OCI-LY7 (cell line): ENCODE data around the gene TRAF4. TPM values are rescaled to one million over a fixed set of nuclear protein-coding genes. Genes with fewer than 3 reads are reported as not detected.
"Not testable (repeated sequence)": the region's sequence is repeated elsewhere in the genome, so short reads cannot be mapped to it uniquely, and the experiment has no call there.

Experiments used
- BruUV-seq: library from RNA; stranded (reverse); fragments of 400-500 nt; replicated peaks from 2 replicates; lab custom pipeline; 2021; lab: Mats Ljungman, UMichigan
- CTCF ChIA-PET: fragments of 300-600 bp; sonication (Branson Sonifier 250); formaldehyde crosslinking; loops from one replicate; lab custom pipeline; 2022; ENCODE audit warnings: antibody characterized with exemption; ENCODE audit not compliant: unreplicated experiment; lab: Charles Lee
- POLR2A ChIA-PET: fragments of 300-600 bp; sonication (Branson Sonifier 250); formaldehyde crosslinking; loops from one replicate; lab custom pipeline; 2022; ENCODE audit warnings: antibody characterized with exemption; lab: Charles Lee
- DNase-seq: peaks from one replicate; pipeline ENCODE4 v3.0.0-alpha.2; 2015; ENCODE audit warnings: low spot score
- H2AFZ ChIP-seq: fragments of 200-600 bp; sonication (generic), shearing (Covaris generic); 2 replicates; pipeline ENCODE4 v1.6.1; 2014; ENCODE audit warnings: mild to moderate bottlenecking, antibody characterized with exemption, low read length, moderate library complexity
- H3K27ac ChIP-seq: fragments of 200-600 bp; sonication (generic); 2 replicates; pipeline ENCODE4 v1.5.1; 2014; ENCODE audit warnings: mixed run types, low read depth, mild to moderate bottlenecking, moderate library complexity, low read length, inconsistent platforms; ENCODE audit not compliant: poor library complexity, severe bottlenecking
- H3K36me3 ChIP-seq: fragments of 200-600 bp; sonication (generic); 2 replicates; pipeline ENCODE4 v1.6.1; 2014; ENCODE audit warnings: mild to moderate bottlenecking, antibody characterized with exemption, low read length, moderate library complexity, mixed read lengths; ENCODE audit not compliant: insufficient read depth
- H3K4me1 ChIP-seq: fragments of 200-600 bp; sonication (generic); 2 replicates; pipeline ENCODE4 v1.5.1; 2014; ENCODE audit warnings: mild to moderate bottlenecking, low read length; ENCODE audit not compliant: insufficient read depth, poor library complexity, severe bottlenecking
- H3K4me2 ChIP-seq: fragments of 200-600 bp; sonication (generic); 2 replicates; pipeline ENCODE4 v1.6.1; 2014; ENCODE audit warnings: mild to moderate bottlenecking, low read length
- H3K4me3 ChIP-seq: fragments of 200-600 bp; sonication (generic); 2 replicates; pipeline ENCODE4 v1.5.1; 2014; ENCODE audit warnings: mild to moderate bottlenecking, low read depth, low read length; ENCODE audit not compliant: poor library complexity, severe bottlenecking
- H3K79me2 ChIP-seq: fragments of 200-600 bp; sonication (generic); 2 replicates; pipeline ENCODE4 v1.6.1; 2016; ENCODE audit warnings: low read depth, mild to moderate bottlenecking, low read length, moderate library complexity, mixed read lengths; ENCODE audit not compliant: insufficient read depth
- H3K9me2 ChIP-seq: fragments of 200-600 bp; sonication (generic); 2 replicates; pipeline ENCODE4 v1.6.1; 2016; ENCODE audit warnings: mild to moderate bottlenecking, low read length, mixed read lengths; ENCODE audit not compliant: insufficient read depth
- H3K9me3 ChIP-seq: fragments of 200-600 bp; sonication (generic); 2 replicates; pipeline ENCODE4 v1.6.1; 2014; ENCODE audit warnings: mild to moderate bottlenecking, mixed run types, low read length, mixed read lengths
- H4K20me1 ChIP-seq: fragments of 200-600 bp; sonication (generic); 2 replicates; pipeline ENCODE4 v1.6.1; 2014; ENCODE audit warnings: mild to moderate bottlenecking, antibody characterized with exemption, low read length, moderate library complexity, mixed read lengths; ENCODE audit not compliant: insufficient read depth
- EZH2phosphoT487 ChIP-seq: fragments of 200-600 bp; sonication (generic); IDR thresholded peaks from 2 replicates; pipeline ENCODE4 v1.6.1; 2018; ENCODE audit warnings: low read depth, borderline replicate concordance, mild to moderate bottlenecking, mixed run types, antibody characterized with exemption, low read length, moderate library complexity, mixed read lengths
- intact Hi-C: fragments of 100-400 bp; cut with micrococcal nuclease; formaldehyde crosslinking; loops from one replicate; pipeline ENCODE4 v1.10.0; 2022; ENCODE audit not compliant: unreplicated experiment
- total RNA-seq, 2 experiments: library from RNA; depleted of rRNA in 1 of 2; stranded (reverse); fragments of >200 nt in 1 of 2; shearing (Covaris generic) in 1 of 2; gene quantifications; 2 replicates each; pipeline ENCODE4 v1.2.3, GENCODE V29; 2014 to 2022
- TF ChIP-seq, protein P1 (sequence below): fragments of 200-600 bp; sonication (generic); conservative IDR thresholded peaks from 2 replicates; pipeline ENCODE4 v1.5.1; 2014; ENCODE audit warnings: mild to moderate bottlenecking, antibody characterized with exemption, low read length, moderate library complexity, mixed read lengths

Gene TRAF4
- total RNA-seq, 2 experiments from 2014 or later: 105 to 123 TPM

DNA sequence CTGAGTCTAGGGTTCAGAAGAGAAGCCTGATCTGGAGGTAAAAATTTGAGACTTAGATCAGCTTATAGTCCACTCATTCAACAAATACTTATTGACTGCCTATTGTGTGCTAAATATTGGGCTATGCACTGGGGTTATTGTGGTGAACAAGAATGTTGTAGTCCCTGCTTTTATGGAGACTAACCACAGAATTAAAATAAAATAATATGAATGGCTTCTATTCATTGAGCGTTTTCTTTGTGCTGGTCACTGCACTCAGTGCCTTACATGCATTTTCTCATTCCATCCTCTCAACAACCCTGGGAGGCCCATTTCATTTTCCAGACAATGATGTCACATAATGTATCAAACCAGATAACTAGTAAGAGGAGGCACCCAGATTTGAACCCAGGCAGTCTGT, 10.5 kb upstream of the TRAF4 start:
- no peak for DNase-seq
- Histone ChIP-seq H3K4me2 (no peak overlapping the region), H3K4me3 (no peak overlapping the region), H4K20me1 (no peaks in the 10 kb centered on the region), H3K9me3 (no peaks in the 10 kb centered on the region), H3K36me3 (peaks cover 14% of the 10 kb centered on the region), H3K79me2 (no peaks in the 10 kb centered on the region; the same call in 1 of the 2 replicates), H2AFZ (no peak overlapping the region), H3K4me1 (peaks cover 38% of the 10 kb centered on the region), H3K9me2 (no peaks in the 10 kb centered on the region), H3K27ac (no peak overlapping the region)
- ChIA-PET POLR2A (no interaction called here), CTCF (no interaction called here)
- TF ChIP-seq, protein P1, sequence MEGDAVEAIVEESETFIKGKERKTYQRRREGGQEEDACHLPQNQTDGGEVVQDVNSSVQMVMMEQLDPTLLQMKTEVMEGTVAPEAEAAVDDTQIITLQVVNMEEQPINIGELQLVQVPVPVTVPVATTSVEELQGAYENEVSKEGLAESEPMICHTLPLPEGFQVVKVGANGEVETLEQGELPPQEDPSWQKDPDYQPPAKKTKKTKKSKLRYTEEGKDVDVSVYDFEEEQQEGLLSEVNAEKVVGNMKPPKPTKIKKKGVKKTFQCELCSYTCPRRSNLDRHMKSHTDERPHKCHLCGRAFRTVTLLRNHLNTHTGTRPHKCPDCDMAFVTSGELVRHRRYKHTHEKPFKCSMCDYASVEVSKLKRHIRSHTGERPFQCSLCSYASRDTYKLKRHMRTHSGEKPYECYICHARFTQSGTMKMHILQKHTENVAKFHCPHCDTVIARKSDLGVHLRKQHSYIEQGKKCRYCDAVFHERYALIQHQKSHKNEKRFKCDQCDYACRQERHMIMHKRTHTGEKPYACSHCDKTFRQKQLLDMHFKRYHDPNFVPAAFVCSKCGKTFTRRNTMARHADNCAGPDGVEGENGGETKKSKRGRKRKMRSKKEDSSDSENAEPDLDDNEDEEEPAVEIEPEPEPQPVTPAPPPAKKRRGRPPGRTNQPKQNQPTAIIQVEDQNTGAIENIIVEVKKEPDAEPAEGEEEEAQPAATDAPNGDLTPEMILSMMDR: no peak
- no peak for TF ChIP-seq EZH2phosphoT487
- no TSS peak for BruUV-seq
- intact Hi-C loops: no loop called here

DNA sequence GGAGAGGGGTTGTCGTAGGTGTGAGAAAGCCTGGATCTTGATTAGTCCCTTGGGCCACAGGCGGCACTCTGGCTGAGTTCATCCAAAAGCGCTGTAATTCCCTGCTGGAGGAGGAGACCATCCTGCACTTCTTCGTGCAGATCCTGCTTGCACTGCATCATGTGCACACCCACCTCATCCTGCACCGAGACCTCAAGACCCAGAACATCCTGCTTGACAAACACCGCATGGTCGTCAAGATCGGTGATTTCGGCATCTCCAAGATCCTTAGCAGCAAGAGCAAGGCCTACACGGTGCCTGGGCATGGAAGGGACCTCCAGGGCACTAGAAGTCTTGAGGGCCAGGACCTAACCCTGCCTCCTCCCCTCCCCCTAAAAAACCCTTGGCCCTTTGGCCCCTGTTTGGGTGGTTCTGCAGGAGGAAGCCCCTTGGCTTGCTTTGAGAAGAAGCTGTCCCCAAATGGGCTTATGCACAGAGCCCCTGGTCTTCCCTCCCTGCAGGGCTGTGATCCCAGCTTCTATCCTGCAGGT, 9.0 kb upstream of the TRAF4 start:
- Histone ChIP-seq H3K27ac (no peak overlapping the region), H3K4me2 (no peak overlapping the region), H3K4me1 (peaks cover 43% of the 10 kb centered on the region), H3K4me3 (no peak overlapping the region), H2AFZ (no peak overlapping the region), H4K20me1 (no peaks in the 10 kb centered on the region), H3K36me3 (peaks cover 21% of the 10 kb centered on the region), H3K79me2 (peaks cover 3% of the 10 kb centered on the region; the same call in 1 of the 2 replicates), H3K9me3 (peaks cover 3% of the 10 kb centered on the region; the same call in 1 of the 2 replicates), H3K9me2 (no peaks in the 10 kb centered on the region)
- ChIA-PET CTCF (no interaction called here), POLR2A (interaction anchor here (1.1 to 1.6 kb wide), 2 partner anchors 15 to 16 kb away, joined by 3 to 5 read pairs; partner anchors contain the start of gene RPL23A)
- intact Hi-C loops: no loop called here
- no TSS peak for BruUV-seq
- no peak for DNase-seq
- TF ChIP-seq EZH2phosphoT487: no peak
- TF ChIP-seq, protein P1: no peak

DNA sequence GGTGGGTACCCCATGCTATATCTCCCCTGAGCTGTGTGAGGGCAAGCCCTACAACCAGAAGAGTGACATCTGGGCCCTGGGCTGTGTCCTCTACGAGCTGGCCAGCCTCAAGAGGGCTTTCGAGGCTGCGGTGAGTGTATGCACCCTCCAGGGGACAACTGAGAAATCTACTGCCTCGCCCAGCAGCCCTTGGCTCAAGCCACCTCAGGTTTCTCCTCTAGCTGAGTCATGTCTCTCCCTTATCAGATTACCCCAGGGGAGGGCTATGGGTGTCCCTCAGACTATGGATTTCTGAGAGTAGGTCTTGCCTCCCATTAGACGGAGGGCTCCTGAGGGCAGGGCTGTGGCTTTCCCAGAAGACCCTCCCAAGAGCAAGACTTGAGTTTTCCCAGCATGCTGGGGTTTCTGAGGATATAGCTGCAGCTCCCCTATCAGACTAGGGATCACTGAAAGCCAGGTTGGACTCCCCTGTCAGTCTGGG, 8.5 kb upstream of the TRAF4 start:
- no peak overlapping the region for H3K4me2 ChIP-seq
- intact Hi-C loops: no loop called here
- H3K79me2 ChIP-seq: peaks cover 8% of the 10 kb centered on the region; the same call in 1 of the 2 replicates
- ChIA-PET POLR2A (interaction anchor here (1.1 to 1.6 kb wide), 2 partner anchors 15 to 16 kb away, joined by 3 to 5 read pairs; partner anchors contain the start of gene RPL23A), CTCF (no interaction called here)
- no TSS peak for BruUV-seq
- H3K9me3 ChIP-seq: peaks cover 3% of the 10 kb centered on the region; the same call in 1 of the 2 replicates
- TF ChIP-seq EZH2phosphoT487: no peak
- TF ChIP-seq, protein P1: no peak
- H3K36me3 ChIP-seq: peaks cover 26% of the 10 kb centered on the region
- no peak overlapping the region for H2AFZ ChIP-seq
- peaks cover 45% of the 10 kb centered on the region for H3K4me1 ChIP-seq
- no peak overlapping the region for H3K27ac ChIP-seq
- H4K20me1 ChIP-seq: no peaks in the 10 kb centered on the region
- H3K4me3 ChIP-seq: no peak overlapping the region
- DNase-seq: no peak
- no peaks in the 10 kb centered on the region for H3K9me2 ChIP-seq

DNA sequence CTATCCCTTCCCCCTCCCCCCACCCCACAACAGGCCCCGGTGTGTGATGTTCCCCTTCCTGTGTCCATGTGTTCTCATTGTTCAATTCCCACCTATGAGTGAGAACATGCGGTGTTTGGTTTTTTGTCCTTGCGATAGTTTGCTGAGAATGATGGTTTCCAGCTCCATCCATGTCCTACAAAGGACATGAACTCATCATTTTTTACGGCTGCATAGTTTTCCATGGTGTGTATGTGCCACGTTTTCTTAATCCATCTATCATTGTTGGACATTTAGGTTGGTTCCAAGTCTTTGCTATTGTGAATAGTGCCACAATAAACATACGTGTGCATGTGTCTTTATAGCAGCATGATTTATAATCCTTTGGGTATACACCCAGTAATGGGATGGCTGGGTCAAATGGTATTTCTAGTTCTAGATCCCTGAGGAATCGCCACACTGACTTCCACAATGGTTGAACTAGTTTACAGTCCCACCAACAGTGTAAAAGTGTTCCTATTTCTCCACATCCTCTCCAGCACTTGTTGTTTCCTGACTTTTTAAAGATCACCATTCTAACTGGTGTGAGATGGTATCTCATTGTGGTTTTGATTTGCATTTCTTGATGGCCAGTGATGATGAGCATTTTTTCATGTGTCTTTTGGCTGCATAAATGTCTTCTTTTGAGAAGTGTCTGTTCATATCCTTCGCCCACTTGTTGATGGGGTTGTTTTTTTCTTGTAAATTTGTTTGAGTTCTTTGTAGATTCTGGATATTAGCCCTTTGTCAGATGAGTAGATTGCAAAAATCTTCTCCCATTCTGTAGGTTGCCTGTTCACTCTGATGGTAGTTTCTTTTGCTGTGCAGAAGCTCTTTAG, 7.7 kb upstream of the TRAF4 start:
- H4K20me1 ChIP-seq, CTCF ChIA-PET, H3K4me2 ChIP-seq, H3K9me3 ChIP-seq, H3K27ac ChIP-seq, H3K9me2 ChIP-seq, H2AFZ ChIP-seq, DNase-seq, intact Hi-C loops, H3K4me3 ChIP-seq: not testable (repeated sequence)
- H3K79me2 ChIP-seq: peaks cover 10% of the 10 kb centered on the region; the same call in 1 of the 2 replicates
- peaks cover 54% of the 10 kb centered on the region for H3K4me1 ChIP-seq
- POLR2A ChIA-PET: interaction anchor here (1.1 kb wide), 1 partner anchor 16 kb away, joined by 3 read pairs; the partner anchor contains the start of gene RPL23A
- TSS peak; percentile 81 for BruUV-seq
- peaks cover 32% of the 10 kb centered on the region for H3K36me3 ChIP-seq
